T-helper 1 cell treated with Interleukin-12 subunit alpha and Interleukin-12 subunit beta and Interleukin-4 antibody, amounts not matched to agents 30 μg/mL and 1 μg/mL, for 36 hours (primary cell): ENCODE data around the gene UFD1.

Experiments used
- H3K27ac Mint-ChIP-seq: one replicate; pipeline ENCODE4 v1.8.0; 2021; ENCODE audit warnings: mild to moderate bottlenecking, mixed read lengths
- H3K27me3 Mint-ChIP-seq: one replicate; pipeline ENCODE4 v1.8.0; 2021; ENCODE audit warnings: low read depth, mixed read lengths
- H3K36me3 Mint-ChIP-seq: one replicate; pipeline ENCODE4 v1.8.0; 2021; ENCODE audit warnings: low read depth, mixed read lengths
- H3K4me1 Mint-ChIP-seq: one replicate; pipeline ENCODE4 v1.8.0; 2021; ENCODE audit warnings: low read depth, mixed read lengths
- H3K4me3 Mint-ChIP-seq: one replicate; pipeline ENCODE4 v1.8.0; 2021; ENCODE audit warnings: mild to moderate bottlenecking, moderate library complexity, mixed read lengths
- H3K9me3 Mint-ChIP-seq: one replicate; pipeline ENCODE4 v1.8.0; 2021; ENCODE audit warnings: mixed read lengths

UFD1 gene, protein sequence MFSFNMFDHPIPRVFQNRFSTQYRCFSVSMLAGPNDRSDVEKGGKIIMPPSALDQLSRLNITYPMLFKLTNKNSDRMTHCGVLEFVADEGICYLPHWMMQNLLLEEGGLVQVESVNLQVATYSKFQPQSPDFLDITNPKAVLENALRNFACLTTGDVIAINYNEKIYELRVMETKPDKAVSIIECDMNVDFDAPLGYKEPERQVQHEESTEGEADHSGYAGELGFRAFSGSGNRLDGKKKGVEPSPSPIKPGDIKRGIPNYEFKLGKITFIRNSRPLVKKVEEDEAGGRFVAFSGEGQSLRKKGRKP

DNA sequence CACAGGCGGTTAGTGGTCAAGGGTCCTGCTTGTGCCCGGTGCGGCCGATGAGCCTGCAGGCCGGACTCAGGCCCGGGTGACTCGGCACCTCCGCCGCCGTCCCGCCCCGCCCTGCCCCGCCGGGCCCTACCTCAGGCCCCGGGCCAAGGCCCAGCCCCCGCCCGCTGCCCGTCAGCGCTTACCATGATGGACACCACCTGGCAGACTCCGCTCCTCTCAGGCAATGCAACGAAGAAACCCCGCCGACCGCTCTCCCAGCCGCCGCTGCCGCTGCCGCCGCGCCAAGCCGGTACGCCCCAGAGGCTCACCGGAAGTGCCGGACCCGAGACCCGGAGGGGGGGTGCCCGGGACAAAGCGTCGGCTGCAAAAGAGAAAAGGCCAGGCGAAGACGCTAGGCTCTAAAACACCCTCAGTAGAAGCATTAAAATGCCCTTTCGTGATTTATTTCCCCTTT, at the start of gene UFD1:
UFD1 (minus strand) TSS at position 293 of the 454 bp plus-strand sequence; CDS start at position 185, 108 bp downstream.
- peaks cover 18% of the 10 kb centered on the region for H3K36me3 Mint-ChIP-seq
- peak within 1 kb of the TSS; percentile 98 for H3K4me3 Mint-ChIP-seq

DNA sequence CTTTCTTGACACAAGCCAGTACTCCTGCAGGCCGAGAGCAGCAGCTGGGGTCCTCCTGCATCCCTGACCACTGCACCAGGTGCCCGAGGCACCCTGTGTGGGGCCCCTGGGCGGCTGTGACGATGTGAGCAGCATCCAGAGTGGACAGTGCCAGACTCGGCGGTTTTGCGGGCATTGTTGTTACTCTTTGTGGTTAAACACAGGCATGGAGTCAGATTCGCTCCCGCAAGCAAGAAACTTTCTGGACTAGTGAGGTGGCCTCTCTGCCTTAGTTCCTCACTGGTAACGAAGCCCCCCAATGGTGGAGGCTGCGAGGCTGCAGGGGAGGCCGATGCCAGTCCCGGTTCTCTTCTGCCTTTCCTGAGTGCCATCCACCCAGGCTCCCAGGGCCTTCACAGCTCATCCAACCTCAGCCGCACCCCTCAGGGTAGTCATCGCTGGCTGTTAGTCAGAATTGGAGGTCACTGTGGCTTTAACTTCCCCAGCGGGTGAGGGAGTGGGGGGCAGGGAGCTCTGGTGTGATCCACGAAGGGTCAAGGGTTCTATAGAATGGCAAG, 48.9 kb upstream of the UFD1 start:
- H3K36me3 Mint-ChIP-seq: no peaks in the 10 kb centered on the region
- H3K4me3 Mint-ChIP-seq: no peak overlapping the region
- no peaks in the 10 kb centered on the region for H3K9me3 Mint-ChIP-seq
- peaks cover 3% of the 10 kb centered on the region for H3K4me1 Mint-ChIP-seq
- H3K27me3 Mint-ChIP-seq: peaks cover 21% of the 10 kb centered on the region
- no peak overlapping the region for H3K27ac Mint-ChIP-seq

More for the DNA sequence above, at the start of gene UFD1:
- Mint-ChIP-seq H3K9me3 (no peaks in the 10 kb centered on the region), H3K27ac (peak within 1 kb of the TSS; percentile 99), H3K4me1 (peaks cover 30% of the 10 kb centered on the region), H3K27me3 (no peaks in the 10 kb centered on the region)

DNA sequence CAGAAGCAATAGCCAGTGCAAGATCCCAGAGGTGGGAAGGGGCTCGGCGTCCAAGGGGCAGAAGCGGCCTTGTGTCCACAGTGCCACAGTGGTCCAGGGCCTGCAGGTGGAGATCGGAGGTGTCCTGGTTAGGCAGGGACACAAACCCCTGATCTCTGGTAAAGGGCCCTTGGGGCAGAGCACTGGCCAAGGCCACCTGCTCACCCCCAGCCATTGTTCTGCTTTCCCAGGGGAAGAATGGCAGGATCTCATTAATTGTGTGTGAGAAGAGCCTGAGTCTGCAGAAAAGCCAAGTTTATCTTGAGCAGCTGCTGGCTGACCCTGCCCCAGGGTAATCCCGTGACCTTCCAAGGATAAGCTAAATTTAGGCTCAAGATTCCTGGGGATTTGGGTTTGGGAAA, 48.3 kb upstream of the UFD1 start:
- H3K4me1 Mint-ChIP-seq: peaks cover 6% of the 10 kb centered on the region
- no peak overlapping the region for H3K27ac Mint-ChIP-seq
- no peak overlapping the region for H3K4me3 Mint-ChIP-seq
- no peaks in the 10 kb centered on the region for H3K9me3 Mint-ChIP-seq
- no peaks in the 10 kb centered on the region for H3K36me3 Mint-ChIP-seq
- H3K27me3 Mint-ChIP-seq: peaks cover 21% of the 10 kb centered on the region

DNA sequence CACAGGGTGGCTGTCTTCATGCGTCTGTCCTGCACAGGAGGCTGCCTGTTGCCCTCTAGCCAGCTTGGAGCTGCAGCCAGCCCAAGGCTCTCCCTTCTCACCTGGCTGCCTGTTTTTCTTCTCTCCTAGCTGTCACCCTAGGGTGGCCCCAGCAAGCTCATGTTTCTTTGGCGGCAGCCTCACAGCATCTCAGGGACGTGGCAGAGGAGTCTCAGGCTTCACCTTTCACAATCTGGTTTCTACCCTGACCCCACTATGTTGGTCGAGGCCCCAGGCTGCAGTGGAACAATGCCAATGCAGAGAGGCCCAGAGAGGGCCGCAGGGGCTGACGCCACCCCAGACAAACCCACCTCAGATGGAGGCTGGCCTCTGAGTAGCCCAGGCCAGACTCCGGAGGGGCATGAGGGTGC, 47.7 kb upstream of the UFD1 start:
- no peak overlapping the region for H3K27ac Mint-ChIP-seq
- H3K36me3 Mint-ChIP-seq: no peaks in the 10 kb centered on the region
- no peak overlapping the region for H3K4me3 Mint-ChIP-seq
- H3K27me3 Mint-ChIP-seq: peaks cover 21% of the 10 kb centered on the region
- no peaks in the 10 kb centered on the region for H3K9me3 Mint-ChIP-seq
- H3K4me1 Mint-ChIP-seq: peaks cover 6% of the 10 kb centered on the region

DNA sequence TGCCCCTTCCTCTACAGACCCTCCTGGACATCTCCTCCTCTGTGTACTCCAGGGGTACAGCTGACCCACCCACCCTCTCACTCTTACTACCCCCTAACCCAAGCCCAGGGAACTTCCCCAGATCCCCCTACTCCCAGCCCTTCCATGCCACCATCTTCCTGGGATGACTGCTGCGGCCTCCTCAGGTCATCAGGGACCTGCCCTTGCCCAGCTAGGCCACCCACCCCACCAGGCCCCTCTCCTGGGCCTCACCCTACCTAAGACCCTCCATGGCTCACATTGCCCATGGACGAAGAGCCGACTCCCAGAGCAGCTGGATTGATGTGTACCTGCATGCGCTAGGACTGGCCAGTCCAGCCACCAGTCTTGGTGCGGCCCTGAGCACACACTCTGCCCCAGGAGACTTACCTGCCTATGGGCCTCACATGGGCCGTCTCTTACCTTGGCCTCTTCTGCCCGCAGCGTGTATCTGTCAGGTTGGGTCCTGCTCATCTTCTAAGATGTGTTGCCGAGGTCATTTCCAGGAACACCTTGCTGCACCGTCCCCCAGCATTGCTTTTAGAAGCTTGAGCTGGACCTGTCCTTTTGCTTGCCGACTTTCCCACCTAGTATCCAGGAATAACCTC, 47.2 kb upstream of the UFD1 start:
- Mint-ChIP-seq H3K4me3 (no peak overlapping the region), H3K27ac (no peak overlapping the region), H3K27me3 (peaks cover 21% of the 10 kb centered on the region), H3K9me3 (no peaks in the 10 kb centered on the region), H3K36me3 (no peaks in the 10 kb centered on the region), H3K4me1 (peaks cover 6% of the 10 kb centered on the region)

DNA sequence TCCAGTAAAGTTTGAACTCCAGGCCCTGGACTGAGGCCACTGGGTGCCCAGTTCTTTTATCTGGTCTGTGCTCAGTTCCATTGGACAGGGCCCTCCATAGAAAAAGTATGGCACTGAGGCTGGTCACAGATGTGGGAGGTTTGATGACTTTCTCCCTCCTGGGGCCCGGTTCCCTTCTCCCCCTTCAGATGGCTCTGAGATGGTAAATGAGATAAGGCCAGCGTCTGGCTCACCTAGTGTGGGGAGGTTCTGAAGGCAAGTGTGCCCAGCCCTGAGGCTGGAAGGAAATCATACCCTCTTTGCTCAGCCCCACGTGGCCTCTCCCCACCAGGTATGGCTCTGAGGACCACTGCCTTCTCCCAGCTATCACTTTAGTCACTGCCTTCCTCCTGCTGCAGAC, 46.7 kb upstream of the UFD1 start:
- peaks cover 21% of the 10 kb centered on the region for H3K27me3 Mint-ChIP-seq
- peaks cover 6% of the 10 kb centered on the region for H3K4me1 Mint-ChIP-seq
- no peaks in the 10 kb centered on the region for H3K9me3 Mint-ChIP-seq
- H3K36me3 Mint-ChIP-seq: peaks cover 1% of the 10 kb centered on the region
- peak overlapping the region; percentile 33 for H3K4me3 Mint-ChIP-seq
- H3K27ac Mint-ChIP-seq: no peak overlapping the region

DNA sequence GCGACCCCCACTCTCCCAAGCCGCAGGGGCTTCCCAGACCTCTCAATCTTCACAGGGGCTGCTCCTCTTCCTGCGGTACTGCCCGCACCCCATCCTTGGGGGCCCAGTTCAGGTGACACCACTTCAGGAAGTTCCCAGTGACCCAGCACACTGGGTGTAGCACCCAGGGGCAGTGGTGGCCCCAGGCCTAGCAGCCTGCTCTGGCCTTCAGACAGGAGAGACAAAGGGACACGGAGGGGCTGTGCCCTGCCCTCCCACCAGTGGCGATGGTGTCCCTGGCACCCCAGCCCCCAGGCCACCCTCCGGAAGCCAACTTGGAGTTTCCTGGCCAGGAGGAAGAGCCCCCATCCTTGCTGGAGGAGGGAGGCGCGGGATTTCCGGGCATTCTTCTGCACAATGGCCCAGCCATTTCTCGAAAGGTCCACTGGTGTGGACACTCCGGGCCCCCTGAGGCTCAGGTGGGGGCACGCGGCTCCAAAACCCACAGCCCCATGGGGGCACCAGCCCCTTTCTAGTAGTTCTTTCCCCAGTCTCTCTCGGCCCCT, 46.2 kb upstream of the UFD1 start:
- Mint-ChIP-seq H3K9me3 (no peaks in the 10 kb centered on the region), H3K4me1 (peaks cover 6% of the 10 kb centered on the region), H3K36me3 (peaks cover 2% of the 10 kb centered on the region), H3K27me3 (peaks cover 21% of the 10 kb centered on the region), H3K27ac (no peak overlapping the region), H3K4me3 (peak overlapping the region; percentile 79)

DNA sequence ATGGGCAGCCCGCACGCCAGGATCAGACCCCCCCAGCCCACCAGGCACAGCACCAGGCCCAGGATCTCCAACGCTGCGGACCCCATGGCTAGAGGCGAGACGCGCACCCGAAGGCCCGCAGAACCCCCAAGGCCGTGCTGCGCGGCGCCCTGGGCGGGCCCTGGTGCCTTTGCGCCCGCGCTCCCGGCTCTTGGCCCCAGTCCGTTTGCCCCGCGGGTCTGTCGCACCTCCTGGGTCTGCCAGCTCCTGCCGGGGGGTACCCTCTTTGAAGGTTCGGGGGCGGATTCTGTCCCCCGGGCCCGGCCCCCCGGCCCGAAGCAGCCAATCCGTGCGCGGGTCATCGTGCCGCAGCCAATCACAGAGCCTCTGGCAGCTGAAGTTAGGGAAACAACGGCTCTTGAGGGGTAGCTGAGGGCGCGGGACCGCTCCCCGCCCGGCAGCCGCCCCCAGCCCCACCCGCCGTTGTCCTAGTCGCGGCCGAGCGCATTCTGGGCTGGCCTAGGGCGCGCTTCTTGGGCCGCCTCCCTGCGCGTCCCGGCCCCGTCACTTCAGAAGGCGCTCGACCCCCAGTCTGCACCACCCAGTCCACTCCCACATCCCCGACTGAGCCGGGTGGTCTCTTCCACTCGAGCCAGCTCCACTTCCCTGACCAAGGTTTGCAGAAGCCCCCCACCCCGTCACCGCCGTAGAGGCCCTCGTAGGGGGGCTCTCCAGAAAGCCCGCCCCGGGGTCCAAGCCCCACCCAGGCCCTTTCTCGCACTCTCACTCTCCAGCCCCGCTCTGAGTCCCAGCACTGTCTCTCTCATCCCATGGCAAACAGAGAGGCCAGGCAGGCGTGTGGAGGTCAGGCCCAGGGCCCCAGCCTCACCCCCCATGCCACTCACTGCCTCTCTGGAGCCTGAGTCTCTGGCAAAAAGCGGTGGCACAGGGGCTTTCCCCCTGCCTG, 45.5 kb upstream of the UFD1 start, which contains the start of gene CLDN5:
CLDN5 (minus strand) TSS at position 241 of the 946 bp plus-strand sequence; CDS start at position 86, 155 bp downstream.
- peaks cover 2% of the 10 kb centered on the region for H3K36me3 Mint-ChIP-seq
- H3K27me3 Mint-ChIP-seq: peaks cover 21% of the 10 kb centered on the region
- H3K27ac Mint-ChIP-seq: peak within 1 kb of the TSS; percentile 49

DNA sequence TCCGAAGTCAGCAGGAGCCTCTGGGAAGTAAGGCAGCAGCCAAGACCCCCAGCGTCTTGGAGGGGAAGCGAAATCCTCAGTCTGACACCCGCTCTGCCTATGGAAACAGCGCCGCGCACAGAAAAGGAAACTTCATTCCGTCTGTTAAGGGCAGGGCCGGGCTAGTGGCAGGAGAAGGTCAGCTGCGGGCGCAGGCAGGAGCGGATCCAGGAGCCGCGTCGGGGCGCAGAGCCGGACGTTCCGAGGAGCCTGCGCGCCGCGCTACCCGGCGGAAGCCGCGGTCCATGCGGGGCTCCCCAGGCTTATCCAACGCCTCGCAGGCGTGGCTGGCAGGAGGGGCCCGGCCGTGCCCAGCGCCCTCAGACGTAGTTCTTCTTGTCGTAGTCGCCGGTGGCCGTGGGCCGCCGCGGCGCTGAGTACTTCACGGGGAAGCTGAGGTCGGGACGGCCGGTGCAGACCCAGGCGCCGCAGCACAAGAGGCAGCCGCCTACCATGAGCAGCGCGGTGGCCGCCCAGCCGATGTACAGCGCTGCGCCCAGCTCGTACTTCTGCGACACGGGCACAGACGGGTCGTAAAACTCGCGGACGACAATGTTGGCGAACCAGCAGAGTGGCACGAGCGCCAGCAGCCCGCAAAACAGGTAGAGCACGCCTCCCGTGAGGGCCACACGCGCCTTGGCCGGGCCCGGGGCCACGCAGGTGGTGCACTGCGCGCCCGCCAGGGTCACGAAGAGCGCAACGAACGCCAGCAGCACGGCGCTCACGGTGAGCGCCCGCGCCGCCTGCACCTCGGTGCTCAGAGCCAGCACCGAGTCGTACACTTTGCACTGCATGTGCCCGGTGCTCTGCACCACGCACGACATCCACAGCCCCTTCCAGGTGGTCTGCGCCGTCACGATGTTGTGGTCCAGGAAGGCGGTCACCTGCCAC, 44.5 kb upstream of the UFD1 start:
- H3K27me3 Mint-ChIP-seq: peaks cover 21% of the 10 kb centered on the region
- peak overlapping the region; percentile 49 for H3K27ac Mint-ChIP-seq
- H3K4me1 Mint-ChIP-seq: peaks cover 6% of the 10 kb centered on the region
- peaks cover 2% of the 10 kb centered on the region for H3K36me3 Mint-ChIP-seq
- peak overlapping the region; percentile 74 for H3K4me3 Mint-ChIP-seq
- H3K9me3 Mint-ChIP-seq: no peaks in the 10 kb centered on the region

More for the DNA sequence above, 45.5 kb upstream of the UFD1 start, which contains the start of gene CLDN5:
- Mint-ChIP-seq H3K4me3 (peak within 1 kb of the TSS; percentile 79), H3K4me1 (peaks cover 6% of the 10 kb centered on the region), H3K9me3 (no peaks in the 10 kb centered on the region)

DNA sequence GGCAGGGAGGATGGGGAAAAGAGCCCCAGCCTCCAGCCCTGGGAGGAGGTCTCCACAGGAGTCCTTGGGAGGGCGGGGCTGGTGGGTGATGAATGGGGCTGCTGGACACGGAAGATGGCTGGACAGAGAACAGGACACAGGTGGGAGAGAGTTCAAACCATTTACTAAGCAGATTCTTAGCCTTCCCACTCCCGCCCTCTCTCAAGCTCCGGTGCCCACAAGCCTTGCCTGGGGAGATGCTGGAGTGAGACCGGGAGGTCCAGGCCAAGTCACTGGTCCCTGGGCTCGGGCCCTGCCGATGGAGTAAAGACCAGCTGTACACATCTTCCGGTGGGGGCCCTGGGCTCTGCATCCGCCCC, 43.9 kb upstream of the UFD1 start:
- peaks cover 6% of the 10 kb centered on the region for H3K4me1 Mint-ChIP-seq
- no peaks in the 10 kb centered on the region for H3K9me3 Mint-ChIP-seq
- peaks cover 2% of the 10 kb centered on the region for H3K36me3 Mint-ChIP-seq
- peak overlapping the region; percentile 49 for H3K27ac Mint-ChIP-seq
- peaks cover 21% of the 10 kb centered on the region for H3K27me3 Mint-ChIP-seq
- peak overlapping the region; percentile 74 for H3K4me3 Mint-ChIP-seq

DNA sequence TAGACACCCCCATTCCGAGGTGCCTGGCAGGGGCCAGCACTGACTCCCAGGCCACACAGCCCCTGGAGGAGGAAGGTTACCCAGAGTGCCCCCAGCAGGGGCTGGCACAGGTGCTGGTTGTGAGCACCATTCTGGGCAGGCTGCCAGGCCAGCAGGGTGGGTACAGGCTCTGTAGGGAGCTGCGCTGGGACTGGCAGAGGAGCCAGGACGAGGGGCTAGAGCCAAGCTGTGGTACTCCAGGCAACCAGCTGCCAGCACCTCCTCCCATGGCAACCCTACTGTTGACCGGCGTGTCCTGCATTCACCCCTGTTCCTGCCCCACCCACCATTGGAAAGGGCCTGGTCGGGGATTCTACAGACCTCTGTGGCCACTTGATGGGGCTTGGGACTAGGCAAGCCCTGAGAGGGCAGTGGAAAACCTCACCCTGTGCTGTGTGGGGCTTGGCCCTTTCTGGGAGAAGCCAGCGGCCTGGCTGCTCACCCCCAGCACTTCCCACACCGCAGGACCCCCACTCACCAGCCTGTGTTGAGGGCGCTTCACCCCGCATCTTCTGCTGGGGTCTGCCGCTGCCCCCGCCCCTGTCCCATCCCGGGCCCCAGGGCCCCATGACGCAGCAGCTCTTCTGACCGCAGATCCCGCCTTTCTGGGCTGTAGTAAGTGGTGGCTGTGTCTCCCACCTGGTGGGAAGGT, 43.3 kb upstream of the UFD1 start:
- H3K9me3 Mint-ChIP-seq: no peaks in the 10 kb centered on the region
- H3K4me3 Mint-ChIP-seq: peak overlapping the region; percentile 74
- peaks cover 5% of the 10 kb centered on the region for H3K36me3 Mint-ChIP-seq
- peak overlapping the region; percentile 49 for H3K27ac Mint-ChIP-seq
- H3K4me1 Mint-ChIP-seq: peaks cover 6% of the 10 kb centered on the region
- peaks cover 21% of the 10 kb centered on the region for H3K27me3 Mint-ChIP-seq

DNA sequence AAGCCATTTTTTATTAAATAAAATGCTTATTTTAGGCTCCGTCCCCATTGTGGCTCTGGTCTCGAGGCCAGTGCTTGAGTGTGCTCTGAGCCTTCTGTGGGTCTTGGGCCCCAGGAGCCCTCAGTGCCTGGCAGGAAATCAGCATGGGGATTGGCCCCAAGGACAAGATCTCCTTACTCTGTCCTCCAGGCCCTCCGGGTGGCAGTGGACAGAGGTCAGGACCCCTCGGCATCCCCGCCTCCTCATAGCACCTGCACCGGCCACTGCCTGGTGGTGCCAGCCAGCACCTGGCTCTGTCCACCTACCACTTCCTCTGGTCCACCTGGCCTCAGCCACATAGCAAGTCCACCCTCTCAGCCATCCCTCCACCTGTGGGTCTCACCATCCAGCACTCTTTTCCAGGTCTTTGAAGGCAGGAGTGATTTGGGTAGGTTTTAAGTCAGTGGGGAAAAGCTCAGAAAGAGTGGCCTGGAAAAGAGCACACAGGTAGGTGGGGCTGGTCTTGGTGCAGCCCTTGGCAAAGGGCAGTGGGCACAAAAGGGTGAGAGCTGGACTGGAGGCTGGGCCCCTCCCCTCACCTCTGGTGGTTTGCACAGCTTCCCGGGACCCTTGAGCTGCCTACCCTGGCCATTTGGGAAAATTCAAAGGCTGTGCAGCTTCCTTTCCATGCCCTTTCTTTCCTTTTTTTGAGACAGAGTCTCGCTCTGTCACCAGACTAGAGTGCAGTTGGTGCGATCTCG, 41.7 kb upstream of the UFD1 start:
- Mint-ChIP-seq H3K27me3 (peaks cover 13% of the 10 kb centered on the region), H3K36me3 (peaks cover 8% of the 10 kb centered on the region), H3K4me3 (no peak overlapping the region), H3K4me1 (peaks cover 6% of the 10 kb centered on the region), H3K9me3 (no peaks in the 10 kb centered on the region), H3K27ac (no peak overlapping the region)
